Stomach smooth muscle (tissue), 2 donors: ENCODE data around the gene DRAP1.

ENCODE experiments used
- H3K27ac ChIP-seq: one replicate; pipeline ENCODE4 v1.7.0; 2013; ENCODE audit warnings: mild to moderate bottlenecking, low read length, inconsistent platforms
- H3K27me3 ChIP-seq, 2 donors: one replicate each; pipeline ENCODE4 v1.7.0; 2013; ENCODE audit warnings: low read length in 2 of 2; ENCODE audit not compliant: insufficient read depth in 2 of 2, control insufficient read depth in 1 of 2
- H3K36me3 ChIP-seq, 2 donors: one replicate each; pipeline ENCODE4 v1.7.0; 2013; ENCODE audit warnings: low read length in 2 of 2; ENCODE audit not compliant: control insufficient read depth in 2 of 2, insufficient read depth in 2 of 2
- H3K4me1 ChIP-seq: one replicate; pipeline ENCODE4 v1.7.0; 2013; ENCODE audit warnings: low read length; ENCODE audit not compliant: control insufficient read depth, insufficient read depth
- H3K4me3 ChIP-seq, 2 donors: one replicate each; pipeline ENCODE4 v1.7.0; 2013; ENCODE audit warnings: low read length in 2 of 2
- H3K9ac ChIP-seq, 2 donors: one replicate each; pipeline ENCODE4 v1.7.0; 2013; ENCODE audit warnings: low read length in 2 of 2, mild to moderate bottlenecking in 1 of 2
- H3K9me3 ChIP-seq, 2 donors: one replicate each; pipeline ENCODE4 v1.7.0; 2013; ENCODE audit warnings: low read length in 2 of 2; ENCODE audit not compliant: control insufficient read depth in 2 of 2
- donor health status: healthy.
- donor health status: Pancreatic carcinoma.

Gene DRAP1

DNA sequence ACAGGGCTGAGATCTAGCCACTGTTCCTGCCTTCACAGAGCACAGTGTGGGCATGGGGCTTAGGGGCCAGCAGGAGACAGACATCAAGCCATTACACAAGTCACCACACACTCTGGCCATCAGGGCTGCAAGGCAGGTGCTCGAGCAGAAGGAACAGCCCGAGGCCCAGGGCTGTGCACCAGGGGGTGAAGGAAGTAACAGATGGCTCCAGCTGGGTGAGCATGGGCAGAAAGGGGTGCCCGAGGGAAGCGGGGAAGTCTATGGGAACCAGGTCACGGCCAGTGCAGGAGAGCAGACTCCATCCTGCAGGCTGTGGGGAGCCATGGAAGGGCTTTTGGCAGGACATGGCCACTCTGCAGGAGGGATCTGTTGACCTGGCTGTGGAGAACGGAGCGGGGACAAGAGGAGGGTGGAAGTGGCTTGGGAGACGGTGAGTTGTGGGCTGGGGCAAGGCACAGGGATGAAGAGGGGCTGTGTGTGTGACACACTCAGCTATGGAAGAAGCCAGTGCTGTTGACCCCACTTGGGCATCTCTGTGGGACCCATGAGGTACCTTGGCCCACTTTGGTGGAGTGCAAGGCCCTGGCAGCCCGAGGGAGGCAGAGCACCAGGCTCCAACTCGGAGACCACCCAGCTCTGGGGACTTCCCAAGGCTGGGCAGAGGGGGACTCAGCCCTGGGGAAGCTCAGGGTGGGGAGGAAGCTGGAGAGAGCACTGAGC is 4.0 kb upstream of the DRAP1 start:
- H3K9ac ChIP-seq, result peak overlapping the region in 1 of 2 donors; percentile 47
- no peaks in the 10 kb centered on the region for H3K9me3 ChIP-seq
- H3K4me1 ChIP-seq, result peaks cover 52% of the 10 kb centered on the region
- peaks cover 2 to 5% of the 10 kb centered on the region in 2 donors for H3K36me3 ChIP-seq
- H3K27ac ChIP-seq, result peak overlapping the region; percentile 92
- peak overlapping the region in 1 of 2 donors; percentile 57 for H3K4me3 ChIP-seq
- H3K27me3 ChIP-seq, result no peaks in the 10 kb centered on the region

DNA sequence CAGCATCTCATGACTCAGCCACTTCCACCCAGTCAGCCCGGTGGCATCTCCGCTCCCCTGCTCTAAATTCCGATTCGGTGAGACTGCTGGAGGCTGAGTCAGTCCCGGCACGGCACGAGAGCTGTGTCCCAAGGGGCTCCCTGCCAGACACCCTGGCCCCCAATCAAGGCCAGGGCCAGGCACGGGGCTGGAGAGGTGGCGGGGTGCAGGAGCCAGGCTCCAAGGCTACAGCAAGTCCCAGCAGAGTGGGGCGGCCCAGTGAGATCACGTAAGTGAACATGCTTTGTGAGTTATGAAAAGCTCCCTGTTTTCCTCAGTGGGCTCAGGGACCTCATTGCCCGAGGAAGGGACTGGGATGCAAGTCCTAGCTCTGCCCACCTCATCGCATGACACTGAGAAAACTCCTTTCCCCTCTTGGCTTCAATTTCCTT is 3.4 kb upstream of the DRAP1 start:
- peaks cover 58% of the 10 kb centered on the region for H3K4me1 ChIP-seq

GRCh38 chr11:65916391-65916790 is 2.8 kb upstream of the DRAP1 start:
- H3K9ac ChIP-seq, result peak overlapping the region in 1 of 2 donors; percentile 49
- H3K27ac ChIP-seq, result peak overlapping the region; percentile 92
- no peaks in the 10 kb centered on the region for H3K27me3 ChIP-seq
- peaks cover 2 to 5% of the 10 kb centered on the region in 2 donors for H3K36me3 ChIP-seq
- peak overlapping the region; percentile 39 to 57 for H3K4me3 ChIP-seq
- H3K4me1 ChIP-seq, result peaks cover 57% of the 10 kb centered on the region
- H3K9me3 ChIP-seq, result no peaks in the 10 kb centered on the region

More for the DNA sequence above, 3.4 kb upstream of the DRAP1 start:
- Histone ChIP-seq H3K4me3 (peak overlapping the region; percentile 39 to 57), H3K27me3 (no peaks in the 10 kb centered on the region), H3K27ac (peak overlapping the region; percentile 92), H3K9me3 (no peaks in the 10 kb centered on the region), H3K9ac (peak overlapping the region; percentile 47 to 49), H3K36me3 (peaks cover 2 to 5% of the 10 kb centered on the region in 2 donors)

- Histone ChIP-seq H3K36me3 (peaks cover 5% of the 10 kb centered on the region in 2 donors), H3K27ac (peak overlapping the region; percentile 92), H3K27me3 (no peaks in the 10 kb centered on the region), H3K4me1 (peaks cover 51% of the 10 kb centered on the region), H3K9me3 (no peaks in the 10 kb centered on the region), H3K4me3 (peak overlapping the region; percentile 84 to 96), H3K9ac (peak overlapping the region in 1 of 2 donors; percentile 28)
Measured at GRCh38 chr11:65917077-65917433, 2.2 kb upstream of the DRAP1 start.

DNA sequence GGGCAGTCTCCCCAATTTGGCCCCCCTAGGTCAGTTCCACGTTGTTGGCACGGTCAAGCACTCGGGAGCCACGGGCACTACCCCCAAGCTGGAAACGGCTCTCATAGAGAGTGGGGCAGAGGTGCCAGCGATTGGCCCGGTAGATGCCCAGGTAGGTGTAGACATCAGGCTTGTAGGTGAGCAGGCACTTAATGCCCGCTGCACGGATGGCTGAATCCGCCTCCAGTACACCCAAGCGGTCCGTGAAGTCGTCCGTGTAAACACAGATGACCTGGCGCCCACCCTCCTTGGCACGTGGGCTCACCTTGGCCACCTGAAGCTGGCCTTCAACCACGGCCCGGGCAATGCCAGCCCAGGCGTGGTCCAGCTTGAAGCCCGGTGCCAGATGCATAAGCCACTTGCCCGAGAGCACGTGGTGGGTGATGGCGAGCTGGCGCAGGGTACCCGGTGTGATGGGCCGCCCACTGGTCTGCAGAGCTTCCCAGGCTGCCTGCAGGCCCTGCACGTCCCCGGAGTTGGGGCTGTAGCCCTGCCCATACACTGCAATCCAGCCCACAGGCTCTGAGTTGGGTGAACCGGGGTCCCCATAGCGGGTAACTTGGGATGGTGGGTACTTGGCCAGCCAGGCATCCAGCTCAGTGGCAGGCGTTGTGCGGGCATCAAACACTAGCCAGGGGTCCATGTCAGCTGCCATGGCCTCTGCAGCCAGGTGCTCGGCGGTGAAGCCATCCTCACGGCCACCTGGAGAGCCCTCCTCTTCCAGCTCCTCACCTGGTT is 1.6 kb upstream of the DRAP1 start:
- peak overlapping the region; percentile 92 for H3K27ac ChIP-seq
- H3K9me3 ChIP-seq, result no peaks in the 10 kb centered on the region
- H3K4me3 ChIP-seq, result peak overlapping the region; percentile 84 to 96
- H3K36me3 ChIP-seq, result peaks cover 9 to 11% of the 10 kb centered on the region in 2 donors
- peak overlapping the region; percentile 81 to 97 for H3K9ac ChIP-seq
- H3K4me1 ChIP-seq, result peaks cover 49% of the 10 kb centered on the region
- H3K27me3 ChIP-seq, result no peaks in the 10 kb centered on the region

DNA sequence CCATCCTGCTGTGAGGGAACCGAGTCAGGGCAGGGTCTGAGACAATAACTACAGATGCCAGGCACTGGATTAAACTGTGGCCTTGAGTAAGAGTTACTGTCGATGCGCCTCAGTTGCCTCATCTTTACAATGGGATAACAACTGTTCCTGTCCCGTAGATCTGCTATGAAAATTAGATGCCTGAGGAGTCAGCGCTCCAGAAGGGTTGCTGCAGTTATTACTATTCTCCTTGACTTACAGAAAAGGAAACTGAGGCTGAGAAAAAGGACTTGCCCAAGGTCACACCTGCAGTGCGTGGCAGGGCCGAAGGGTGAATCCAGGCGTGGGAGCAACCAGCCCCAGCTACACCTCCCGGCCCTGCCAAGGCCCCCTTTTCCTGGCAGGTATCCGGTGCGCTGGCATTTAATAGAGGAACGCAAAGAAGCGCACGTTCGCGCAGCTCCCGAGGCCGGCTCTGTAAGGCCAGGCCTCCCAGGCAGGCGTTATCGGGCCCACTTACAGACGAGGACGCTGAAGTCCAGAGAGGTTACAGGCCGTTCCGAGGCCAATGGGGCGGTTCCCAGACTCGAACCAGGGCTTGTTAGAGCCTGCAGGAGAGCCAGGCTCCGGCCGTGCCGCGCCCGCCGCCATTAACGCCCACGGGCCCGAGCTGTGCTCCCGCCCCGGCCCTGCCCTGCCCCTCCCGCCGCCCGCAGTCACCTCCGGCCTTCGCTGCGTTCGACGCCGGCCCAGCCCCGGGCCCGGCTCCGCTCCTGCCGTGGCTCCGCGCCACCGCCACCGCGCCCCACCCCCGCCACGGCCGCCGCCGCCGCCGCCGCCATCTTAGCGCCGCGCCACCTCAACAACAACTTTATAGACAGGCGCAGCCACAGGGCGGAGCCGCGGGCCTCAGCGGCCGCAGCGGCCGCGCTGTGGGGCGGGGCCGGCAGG is 750 bp upstream of the DRAP1 start, which contains the start of gene C11orf68:
Gene C11orf68 (minus strand): TSS at position 852 of the 930 bp plus-strand sequence. CDS start 31 bp downstream, at position 821.
- H3K9me3 ChIP-seq, result no peaks in the 10 kb centered on the region
- H3K4me1 ChIP-seq, result peaks cover 49% of the 10 kb centered on the region
- H3K36me3 ChIP-seq, result peaks cover 13 to 14% of the 10 kb centered on the region in 2 donors
- H3K9ac ChIP-seq, result peak within 1 kb of the TSS; percentile 81 to 97
- no peaks in the 10 kb centered on the region for H3K27me3 ChIP-seq
- H3K4me3 ChIP-seq, result peak within 1 kb of the TSS; percentile 84 to 96
- H3K27ac ChIP-seq, result peak within 1 kb of the TSS; percentile 92

DNA sequence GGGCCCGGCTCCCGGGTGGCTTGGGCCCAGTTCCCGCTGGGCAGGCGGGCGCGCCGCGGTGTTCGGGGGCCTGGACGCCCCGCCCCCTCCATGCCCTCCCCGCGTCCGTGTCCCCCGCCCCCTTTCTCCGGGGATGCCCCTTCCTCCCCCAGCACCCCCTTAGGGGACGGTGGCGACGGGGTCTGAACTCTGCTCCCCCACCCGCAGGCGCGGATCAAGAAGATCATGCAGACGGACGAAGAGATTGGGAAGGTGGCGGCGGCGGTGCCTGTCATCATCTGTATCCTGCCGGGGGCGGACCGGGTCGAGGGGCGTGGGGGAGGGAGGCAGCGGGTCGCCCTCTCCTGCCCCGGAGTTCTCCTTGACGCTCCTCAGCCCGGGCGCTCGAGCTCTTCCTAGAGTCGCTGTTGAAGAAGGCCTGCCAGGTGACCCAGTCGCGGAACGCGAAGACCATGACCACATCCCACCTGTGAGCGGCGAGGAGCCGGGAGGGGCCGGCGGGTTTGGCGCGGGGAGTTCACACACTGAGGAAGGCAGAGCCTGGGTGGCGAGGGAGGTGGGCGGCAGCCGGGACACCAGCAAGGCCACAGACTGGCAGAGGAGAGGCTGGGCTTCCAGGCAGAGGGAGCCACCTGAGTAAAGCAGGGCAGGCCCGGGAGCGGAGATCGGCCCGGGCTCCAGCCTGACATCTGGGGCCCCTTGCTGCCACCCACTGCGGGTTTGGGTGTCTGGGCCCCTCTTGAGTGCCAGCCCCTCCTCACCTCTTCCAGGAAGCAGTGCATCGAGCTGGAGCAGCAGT is 546 bp downstream of the DRAP1 start:
- Histone ChIP-seq H3K9ac (peak overlapping the region; percentile 68 to 77), H3K4me1 (peaks cover 49% of the 10 kb centered on the region), H3K4me3 (peak overlapping the region; percentile 83 to 84), H3K9me3 (no peaks in the 10 kb centered on the region), H3K27me3 (no peaks in the 10 kb centered on the region), H3K36me3 (peaks cover 13 to 14% of the 10 kb centered on the region in 2 donors), H3K27ac (peak overlapping the region; percentile 58)

GRCh38 chr11:65920372-65920802 is 1.2 kb downstream of the DRAP1 start:
- peaks cover 42% of the 10 kb centered on the region for H3K4me1 ChIP-seq
- no peaks in the 10 kb centered on the region for H3K9me3 ChIP-seq
- H3K36me3 ChIP-seq, result peaks cover 13 to 14% of the 10 kb centered on the region in 2 donors
- H3K27me3 ChIP-seq, result no peaks in the 10 kb centered on the region
- peak overlapping the region; percentile 83 to 84 for H3K4me3 ChIP-seq
- peak overlapping the region; percentile 31 for H3K27ac ChIP-seq
- H3K9ac ChIP-seq, result peak overlapping the region; percentile 68 to 77

GRCh38 chr11:65921033-65921555 is 1.9 kb downstream of the DRAP1 start:
- no peaks in the 10 kb centered on the region for H3K27me3 ChIP-seq
- H3K9ac ChIP-seq, result peak overlapping the region in 1 of 2 donors; percentile 77
- H3K4me3 ChIP-seq, result peak overlapping the region in 1 of 2 donors; percentile 83
- peaks cover 13 to 14% of the 10 kb centered on the region in 2 donors for H3K36me3 ChIP-seq
- H3K9me3 ChIP-seq, result no peaks in the 10 kb centered on the region
- no peak overlapping the region for H3K27ac ChIP-seq
- H3K4me1 ChIP-seq, result peaks cover 35% of the 10 kb centered on the region
